Esophagus (tissue), 2 donors: ENCODE results near the gene SAPCD1. TPM values are rescaled to one million over a fixed set of nuclear protein-coding genes. Genes with fewer than 3 reads are reported as not detected.
"Not testable (repeated sequence)": the region's sequence is repeated elsewhere in the genome, so short reads cannot be mapped to it uniquely, and the experiment has no call there.

Source experiments
- H3K27ac ChIP-seq, 2 donors: one replicate each; pipeline ENCODE4 v1.5.1; 2013; ENCODE audit warnings: low read depth in 2 of 2, mild to moderate bottlenecking in 2 of 2, inconsistent platforms in 1 of 2, low read length in 1 of 2, moderate library complexity in 1 of 2
- H3K27me3 ChIP-seq, 2 donors: one replicate each; pipeline ENCODE4 v1.6.1; 2013; ENCODE audit warnings: low read length in 2 of 2, control low read depth in 1 of 2, mild to moderate bottlenecking in 1 of 2; ENCODE audit not compliant: insufficient read depth in 2 of 2, control insufficient read depth in 1 of 2
- H3K36me3 ChIP-seq, 2 donors: one replicate each; pipeline ENCODE4 v1.6.1; 2013; ENCODE audit warnings: low read length in 1 of 2; ENCODE audit not compliant: control insufficient read depth in 2 of 2, insufficient read depth in 2 of 2
- H3K4me1 ChIP-seq, 2 donors: one replicate each; pipeline ENCODE4 v1.6.1; 2013; ENCODE audit warnings: low read length in 1 of 2; ENCODE audit not compliant: control insufficient read depth in 2 of 2, insufficient read depth in 2 of 2
- H3K4me3 ChIP-seq, 2 donors: one replicate each; pipeline ENCODE4 v1.5.1; 2013; ENCODE audit warnings: low read length in 2 of 2, mild to moderate bottlenecking in 2 of 2, low read depth in 1 of 2, moderate library complexity in 1 of 2
- H3K9me3 ChIP-seq, 2 donors: one replicate each; pipeline ENCODE4 v1.6.1; 2013; ENCODE audit warnings: mild to moderate bottlenecking in 2 of 2, low read depth in 1 of 2, low read length in 1 of 2, moderate library complexity in 1 of 2; ENCODE audit not compliant: control insufficient read depth in 2 of 2, insufficient read depth in 1 of 2
- whole genome bisulfite sequencing, 2 donors: extraction: QIAGEN DNeasy Blood & Tissue Kit; methylation state at CpG; one replicate each; pipeline ENCODE4 v1.1.7; 2013; 5-methylcytosine and 5-hydroxymethylcytosine counted together
- polyA plus RNA-seq, 2 donors: library from polyadenylated mRNA; stranded (reverse); fragments of 200-250 nt; gene quantifications; one replicate each; pipeline ENCODE4 v1.2.3, GENCODE V29; 2013
- donor health status: healthy with polysubstance abuse.
- donor health status: Bipolar disorder and iron deficiency.

Gene SAPCD1
- polyA plus RNA-seq, 2 donors = 2.3 to 7.6 TPM

GRCh38 chr6:31794866-31795615 lies 32.6 kb downstream of the SAPCD1 start:
- Histone ChIP-seq H3K4me1 (peaks cover 0 to 2% of the 10 kb centered on the region in 2 donors), H3K36me3 (peaks cover 0 to 7% of the 10 kb centered on the region in 2 donors)

GRCh38 chr6:31795616-31796298 lies 33.3 kb downstream of the SAPCD1 start, which contains the start of gene VARS1:
Gene VARS1, minus strand, starts transcription at chr6:31795752. Its CDS starts 535 bp downstream, at chr6:31795217.
- Histone ChIP-seq H3K9me3 (no peaks in the 10 kb centered on the region), H3K27me3 (no peaks in the 10 kb centered on the region), H3K27ac (peak within 1 kb of the TSS; percentile 94 to 96), H3K36me3 (peaks cover 0 to 7% of the 10 kb centered on the region in 2 donors), H3K4me3 (peak within 1 kb of the TSS; percentile 91 to 95), H3K4me1 (peaks cover 0 to 2% of the 10 kb centered on the region in 2 donors)
- 1% methylated on average over 74 to 75 of the region's 75 CpGs for WGBS, 2 donors

More at GRCh38 chr6:31794866-31795615, 32.6 kb downstream of the SAPCD1 start:
- Histone ChIP-seq H3K4me3 (peak overlapping the region; percentile 91 to 95), H3K27ac (peak overlapping the region; percentile 94 to 96), H3K9me3 (no peaks in the 10 kb centered on the region), H3K27me3 (no peaks in the 10 kb centered on the region)
- WGBS, 2 donors = 1% methylated on average over 43 to 44 of the region's 44 CpGs

- H3K36me3 ChIP-seq = peaks cover 0 to under 1% of the 10 kb centered on the region in 2 donors
- peak overlapping the region; percentile 14 to 41 for H3K27ac ChIP-seq
- no peaks in the 10 kb centered on the region for H3K27me3 ChIP-seq
- H3K4me1 ChIP-seq = no peaks in the 10 kb centered on the region
- no peaks in the 10 kb centered on the region for H3K9me3 ChIP-seq
- H3K4me3 ChIP-seq = no peak overlapping the region
- WGBS, 2 donors = 57 to 61% methylated on average over 2 of the region's 2 CpGs
Measured at GRCh38 chr6:31796993-31797385, 34.5 kb downstream of the SAPCD1 start.

- Histone ChIP-seq H3K27me3 (no peaks in the 10 kb centered on the region), H3K27ac (peak overlapping the region; percentile 33 to 41), H3K9me3 (no peaks in the 10 kb centered on the region), H3K4me3 (no peak overlapping the region), H3K4me1 (no peaks in the 10 kb centered on the region), H3K36me3 (no peaks in the 10 kb centered on the region)
- WGBS, 2 donors = 50 to 59% methylated on average over 5 of the region's 5 CpGs
Measured at GRCh38 chr6:31797588-31797987, 35.1 kb downstream of the SAPCD1 start.

- Histone ChIP-seq H3K4me3 (no peak overlapping the region), H3K9me3 (no peaks in the 10 kb centered on the region), H3K4me1 (no peaks in the 10 kb centered on the region), H3K27me3 (no peaks in the 10 kb centered on the region), H3K27ac (no peak overlapping the region), H3K36me3 (no peaks in the 10 kb centered on the region)
- 81 to 84% methylated on average over 12 of the region's 12 CpGs for WGBS, 2 donors
Measured at GRCh38 chr6:31799781-31800180, 37.3 kb downstream of the SAPCD1 start.

- not testable (repeated sequence) for H3K27ac ChIP-seq, H3K27me3 ChIP-seq, H3K9me3 ChIP-seq, H3K36me3 ChIP-seq, H3K4me1 ChIP-seq, H3K4me3 ChIP-seq
- WGBS, 2 donors = 94 to 95% methylated on average over 8 of the region's 8 CpGs
Measured at GRCh38 chr6:31801031-31801927, 38.8 kb downstream of the SAPCD1 start.

GRCh38 chr6:31805939-31806469 lies 43.5 kb downstream of the SAPCD1 start:
- Histone ChIP-seq H3K4me1 (peaks cover 0 to 2% of the 10 kb centered on the region in 2 donors), H3K9me3 (no peaks in the 10 kb centered on the region), H3K27ac (peak overlapping the region; percentile 94 to 97), H3K36me3 (no peaks in the 10 kb centered on the region), H3K27me3 (no peaks in the 10 kb centered on the region), H3K4me3 (peak overlapping the region; percentile 60 to 69)
- 6 to 10% methylated on average over 7 of the region's 7 CpGs for WGBS, 2 donors

- H3K36me3 ChIP-seq = no peaks in the 10 kb centered on the region
- peak within 1 kb of the TSS; percentile 94 to 97 for H3K27ac ChIP-seq
- no peaks in the 10 kb centered on the region for H3K9me3 ChIP-seq
- H3K4me3 ChIP-seq = peak within 1 kb of the TSS; percentile 60 to 69
- peaks cover 0 to 2% of the 10 kb centered on the region in 2 donors for H3K4me1 ChIP-seq
- 0 to 1% methylated on average over 49 to 51 of the region's 51 CpGs for WGBS, 2 donors
- H3K27me3 ChIP-seq = no peaks in the 10 kb centered on the region
Measured at GRCh38 chr6:31806470-31807272, 44.2 kb downstream of the SAPCD1 start, which contains the start of gene LSM2. Gene LSM2, minus strand, starts transcription at chr6:31806966. Its CDS starts 209 bp downstream, at chr6:31806757.
